Measurements from ENCODE around the gene PPT1. TPM values are rescaled to one million over a fixed set of nuclear protein-coding genes. Genes with fewer than 3 reads are reported as not detected.

Gene PPT1
- total RNA-seq, 1 experiment from 2014 or later: 57.8 TPM

DNA sequence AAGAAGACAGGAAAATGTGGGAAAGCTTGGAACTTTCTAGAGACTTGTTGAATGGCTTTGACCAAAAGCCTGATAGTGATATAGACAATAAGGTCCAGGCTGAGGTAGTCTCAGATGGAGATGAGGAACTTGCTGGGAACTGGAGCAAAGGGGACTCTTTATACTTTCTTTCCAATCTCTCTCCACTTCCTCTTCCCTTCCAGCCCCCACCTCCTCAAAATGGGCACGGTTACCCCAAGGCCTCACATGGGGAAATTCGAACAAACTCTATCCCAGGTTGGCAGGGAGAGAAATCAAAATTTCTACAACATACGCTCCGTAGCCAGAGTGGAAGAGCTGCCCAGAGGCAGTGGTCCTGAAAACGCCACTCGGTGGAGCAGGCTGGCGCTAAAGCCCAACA is 15.2 kb downstream of the PPT1 start:
- H3K9me3 Mint-ChIP-seq (ENCODE audit: low read depth, unreplicated experiment): no peaks in the 10 kb centered on the region
- no peak for DNase-seq
- no peak overlapping the region for H3K4me3 Mint-ChIP-seq (ENCODE audit: low read depth, unreplicated experiment)
- CTCF ChIA-PET: no interaction called here
- TF ChIP-seq, protein P1, sequence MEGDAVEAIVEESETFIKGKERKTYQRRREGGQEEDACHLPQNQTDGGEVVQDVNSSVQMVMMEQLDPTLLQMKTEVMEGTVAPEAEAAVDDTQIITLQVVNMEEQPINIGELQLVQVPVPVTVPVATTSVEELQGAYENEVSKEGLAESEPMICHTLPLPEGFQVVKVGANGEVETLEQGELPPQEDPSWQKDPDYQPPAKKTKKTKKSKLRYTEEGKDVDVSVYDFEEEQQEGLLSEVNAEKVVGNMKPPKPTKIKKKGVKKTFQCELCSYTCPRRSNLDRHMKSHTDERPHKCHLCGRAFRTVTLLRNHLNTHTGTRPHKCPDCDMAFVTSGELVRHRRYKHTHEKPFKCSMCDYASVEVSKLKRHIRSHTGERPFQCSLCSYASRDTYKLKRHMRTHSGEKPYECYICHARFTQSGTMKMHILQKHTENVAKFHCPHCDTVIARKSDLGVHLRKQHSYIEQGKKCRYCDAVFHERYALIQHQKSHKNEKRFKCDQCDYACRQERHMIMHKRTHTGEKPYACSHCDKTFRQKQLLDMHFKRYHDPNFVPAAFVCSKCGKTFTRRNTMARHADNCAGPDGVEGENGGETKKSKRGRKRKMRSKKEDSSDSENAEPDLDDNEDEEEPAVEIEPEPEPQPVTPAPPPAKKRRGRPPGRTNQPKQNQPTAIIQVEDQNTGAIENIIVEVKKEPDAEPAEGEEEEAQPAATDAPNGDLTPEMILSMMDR (IDR thresholded peaks at IDR 0.05; ENCODE audit: unreplicated experiment): no peak
- H3K4me1 Mint-ChIP-seq (ENCODE audit: low read depth, unreplicated experiment): no peaks in the 10 kb centered on the region
- no TSS peak for BruUV-seq (replicated peaks)
- H3K27ac Mint-ChIP-seq (ENCODE audit: unreplicated experiment): no peak overlapping the region
- H3K36me3 Mint-ChIP-seq (ENCODE audit: insufficient read depth, unreplicated experiment): peaks cover 21% of the 10 kb centered on the region
- intact Hi-C loops (cut with micrococcal nuclease; ENCODE audit: unreplicated experiment): no loop called here
- no peaks in the 10 kb centered on the region for H3K27me3 Mint-ChIP-seq (ENCODE audit: unreplicated experiment)

DNA sequence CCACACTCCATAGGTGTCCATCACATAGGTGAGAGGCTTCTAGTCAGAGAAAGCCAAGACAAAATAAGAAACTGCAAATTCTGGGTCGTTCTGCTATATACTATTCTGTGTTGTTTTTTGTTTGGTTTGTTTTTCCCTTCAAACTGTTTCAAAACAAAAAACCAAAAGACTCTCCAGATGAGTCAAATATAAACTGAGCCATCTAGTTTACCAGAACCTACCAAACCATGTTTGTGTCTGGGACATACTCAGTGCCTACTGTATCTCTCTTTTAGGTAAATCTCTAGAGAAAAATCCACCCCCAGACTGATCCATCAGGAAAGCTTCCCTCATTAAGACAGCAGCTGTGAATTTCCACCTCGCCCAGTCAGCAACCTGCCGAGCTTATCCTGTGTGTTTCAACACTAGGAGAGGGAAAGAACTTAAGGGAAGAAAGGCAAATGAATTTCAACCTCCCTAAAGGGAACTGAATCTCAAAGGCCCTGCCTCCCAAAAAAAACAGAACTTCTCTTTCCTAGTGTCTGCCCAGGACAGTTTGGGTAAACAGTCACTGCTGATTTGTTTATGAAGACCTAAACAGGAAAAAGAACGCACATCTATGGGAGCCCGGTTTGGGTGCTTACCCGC is 17.2 kb downstream of the PPT1 start:
- peaks cover 32% of the 10 kb centered on the region for H3K36me3 Mint-ChIP-seq (ENCODE audit: insufficient read depth, unreplicated experiment)
- intact Hi-C loops (cut with micrococcal nuclease; ENCODE audit: unreplicated experiment): loop anchor here (5.0 kb wide), 1 partner anchor 257 kb away; no protein-coding TSS in a partner anchor
- H3K27ac Mint-ChIP-seq (ENCODE audit: unreplicated experiment): no peak overlapping the region

DNA sequence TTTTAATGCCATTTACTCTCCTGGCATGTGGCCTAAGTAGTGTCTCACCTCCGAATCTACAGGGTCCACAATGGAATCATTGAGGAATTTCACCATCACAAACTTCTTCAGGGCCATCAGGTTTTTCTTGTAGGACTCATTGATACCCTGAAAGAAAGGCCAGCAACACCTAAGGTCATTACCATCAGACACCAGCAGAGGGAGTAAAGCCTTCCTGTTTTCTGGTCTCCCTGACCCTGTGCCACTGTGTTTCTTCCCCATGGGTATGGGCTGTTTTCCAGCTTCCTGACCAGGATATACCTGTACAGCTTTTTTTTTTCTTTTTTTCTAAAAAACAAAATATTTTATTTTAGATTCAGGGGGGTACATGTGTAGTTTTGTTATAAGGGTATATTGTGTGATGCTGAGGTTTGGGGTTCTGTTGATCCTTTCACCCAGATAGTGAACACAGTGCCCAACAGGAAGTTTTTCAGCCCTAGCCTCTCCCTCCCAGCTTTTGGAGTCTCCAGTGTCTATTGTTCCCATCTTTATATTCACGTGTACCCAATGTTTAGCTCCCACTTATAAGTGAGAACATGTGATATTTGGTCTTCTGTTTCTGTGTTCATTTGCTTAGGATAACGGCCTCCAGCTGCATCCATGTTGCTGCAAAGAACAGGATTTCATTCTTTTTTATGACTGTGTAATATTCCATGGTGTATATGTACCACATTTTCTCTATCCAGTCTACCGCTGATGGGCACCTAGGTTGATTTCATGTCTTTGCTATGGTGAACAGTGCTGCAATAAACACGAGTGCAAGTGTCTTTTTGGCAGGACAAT is 18.3 kb downstream of the PPT1 start:
- no peaks in the 10 kb centered on the region for H3K9me3 Mint-ChIP-seq (ENCODE audit: low read depth, unreplicated experiment)
- CTCF ChIA-PET: interaction anchor here (0.6 to 1.9 kb wide), 6 partner anchors 12 to 360 kb away, joined by 3 to 16 read pairs (median 4); no protein-coding TSS in a partner anchor
- H3K36me3 Mint-ChIP-seq (ENCODE audit: insufficient read depth, unreplicated experiment): peaks cover 37% of the 10 kb centered on the region
- intact Hi-C loops (cut with micrococcal nuclease; ENCODE audit: unreplicated experiment): loop anchor here (5.0 kb wide), 1 partner anchor 259 kb away; no protein-coding TSS in a partner anchor
- peak; percentile 76 for DNase-seq
- no peaks in the 10 kb centered on the region for H3K27me3 Mint-ChIP-seq (ENCODE audit: unreplicated experiment)
- TF ChIP-seq, protein P1 (IDR thresholded peaks at IDR 0.05; ENCODE audit: unreplicated experiment): peak; percentile 72
- no peak overlapping the region for H3K27ac Mint-ChIP-seq (ENCODE audit: unreplicated experiment)
- no TSS peak for BruUV-seq (replicated peaks)
- H3K4me1 Mint-ChIP-seq (ENCODE audit: low read depth, unreplicated experiment): no peaks in the 10 kb centered on the region
- no peak overlapping the region for H3K4me3 Mint-ChIP-seq (ENCODE audit: low read depth, unreplicated experiment)

More for the DNA sequence above, 17.2 kb downstream of the PPT1 start:
- CTCF ChIA-PET: interaction anchor here (0.6 to 1.9 kb wide), 3 partner anchors 55 to 359 kb away, joined by 4 to 16 read pairs (median 4); no protein-coding TSS in a partner anchor
- H3K4me1 Mint-ChIP-seq (ENCODE audit: low read depth, unreplicated experiment): no peaks in the 10 kb centered on the region
- no peak for DNase-seq
- TF ChIP-seq, protein P1 (IDR thresholded peaks at IDR 0.05; ENCODE audit: unreplicated experiment): no peak
- BruUV-seq (replicated peaks): no TSS peak
- no peaks in the 10 kb centered on the region for H3K27me3 Mint-ChIP-seq (ENCODE audit: unreplicated experiment)
- no peak overlapping the region for H3K4me3 Mint-ChIP-seq (ENCODE audit: low read depth, unreplicated experiment)
- H3K9me3 Mint-ChIP-seq (ENCODE audit: low read depth, unreplicated experiment): no peaks in the 10 kb centered on the region

DNA sequence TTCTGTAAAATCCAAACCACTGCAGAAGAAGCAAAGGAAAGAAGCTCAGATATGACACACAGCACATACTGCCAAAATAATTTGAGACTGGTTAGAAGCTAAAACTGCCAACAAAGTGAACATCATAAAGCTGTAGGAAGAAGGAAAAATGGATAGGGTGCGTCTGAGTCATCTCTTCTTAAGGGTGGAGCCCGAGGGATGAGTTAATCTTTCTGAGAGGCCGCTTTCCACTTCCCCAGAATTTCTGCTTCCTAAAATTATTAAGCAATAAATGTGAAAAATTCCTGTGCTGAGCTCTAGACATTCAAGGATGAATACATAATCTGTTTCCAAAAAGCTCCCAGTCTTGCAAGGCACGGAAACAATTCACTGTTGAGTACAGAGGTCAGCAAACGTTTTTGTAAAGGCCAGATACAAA is 20.1 kb downstream of the PPT1 start:
- no peaks in the 10 kb centered on the region for H3K27me3 Mint-ChIP-seq (ENCODE audit: unreplicated experiment)
- H3K9me3 Mint-ChIP-seq (ENCODE audit: low read depth, unreplicated experiment): no peaks in the 10 kb centered on the region
- no TSS peak for BruUV-seq (replicated peaks)
- H3K36me3 Mint-ChIP-seq (ENCODE audit: insufficient read depth, unreplicated experiment): peaks cover 53% of the 10 kb centered on the region
- DNase-seq: no peak
- H3K4me1 Mint-ChIP-seq (ENCODE audit: low read depth, unreplicated experiment): no peaks in the 10 kb centered on the region
- no peak overlapping the region for H3K27ac Mint-ChIP-seq (ENCODE audit: unreplicated experiment)
- CTCF ChIA-PET: interaction anchor here (2.1 kb wide), 1 partner anchor 262 kb away, joined by 9 read pairs; no protein-coding TSS in a partner anchor
- TF ChIP-seq, protein P1 (IDR thresholded peaks at IDR 0.05; ENCODE audit: unreplicated experiment): no peak
- intact Hi-C loops (cut with micrococcal nuclease; ENCODE audit: unreplicated experiment): loop anchor here (5.0 kb wide), 1 partner anchor 260 kb away; no protein-coding TSS in a partner anchor
- no peak overlapping the region for H3K4me3 Mint-ChIP-seq (ENCODE audit: low read depth, unreplicated experiment)
